Caco-2 (cell line): ENCODE results near the gene TBCCD1. TPM values are rescaled to one million over a fixed set of nuclear protein-coding genes. Genes with fewer than 3 reads are reported as not detected.
A peak's percentile ranks its signal among the peaks of the same experiment; 100 is the strongest.

Source experiments
- BruUV-seq: library from RNA; stranded (reverse); fragments of 400-500 nt; replicated peaks from 2 replicates; lab custom pipeline; 2021; lab: Mats Ljungman, UMichigan
- CTCF ChIA-PET: fragments of 300-600 bp; sonication (Branson Sonifier 250); formaldehyde crosslinking; loops from one replicate; lab custom pipeline; 2022; ENCODE audit warnings: antibody characterized with exemption; lab: Charles Lee
- POLR2A ChIA-PET: fragments of 300-600 bp; sonication (Branson Sonifier 250); formaldehyde crosslinking; loops from one replicate; lab custom pipeline; 2022; ENCODE audit warnings: antibody characterized with exemption; lab: Charles Lee
- DNase-seq, 2 experiments: peaks; one replicate each; pipeline versions ENCODE4 v3.0.0 to v3.0.0-alpha.2; 2020 to 2022
- H3K27me3 ChIP-seq: replicated peaks from 2 replicates; pipeline ENCODE4 v1.6.0; 2011; ENCODE audit warnings: low read length; ENCODE audit not compliant: control insufficient read depth, insufficient read depth
- H3K36me3 ChIP-seq: 2 replicates; pipeline ENCODE4 v1.5.1; 2011; ENCODE audit warnings: low read length; ENCODE audit not compliant: control insufficient read depth, insufficient read depth
- H3K4me1 ChIP-seq: fragments of 250-450 bp; sonication (Bioruptor Pico); 2 replicates; pipeline ENCODE4 v1.5.1; 2020; ENCODE audit warnings: mild to moderate bottlenecking
- H3K4me3 ChIP-seq: 2 replicates; pipeline ENCODE4 v1.5.1; 2011; ENCODE audit warnings: low read depth, mild to moderate bottlenecking, control low read depth, low read length
- H3K9me3 ChIP-seq: fragments of 250-450 bp; sonication (Bioruptor Pico); 2 replicates; pipeline ENCODE4 v1.5.1; 2020; ENCODE audit warnings: mild to moderate bottlenecking, moderate library complexity
- H3K27ac Mint-ChIP-seq: one replicate; pipeline ENCODE4 v1.8.0; 2022; ENCODE audit warnings: mixed read lengths; ENCODE audit not compliant: unreplicated experiment
- H3K27me3 Mint-ChIP-seq: one replicate; pipeline ENCODE4 v1.8.0; 2022; ENCODE audit warnings: mixed read lengths; ENCODE audit not compliant: insufficient read depth, unreplicated experiment
- H3K36me3 Mint-ChIP-seq: one replicate; pipeline ENCODE4 v1.8.0; 2022; ENCODE audit warnings: mild to moderate bottlenecking, mixed read lengths; ENCODE audit not compliant: insufficient read depth, unreplicated experiment
- H3K4me1 Mint-ChIP-seq: one replicate; pipeline ENCODE4 v1.8.0; 2022; ENCODE audit warnings: low read depth, mixed read lengths; ENCODE audit not compliant: unreplicated experiment
- H3K4me3 Mint-ChIP-seq: one replicate; pipeline ENCODE4 v1.8.0; 2022; ENCODE audit warnings: mild to moderate bottlenecking, moderate library complexity, mixed read lengths; ENCODE audit not compliant: unreplicated experiment
- H3K9me3 Mint-ChIP-seq: one replicate; pipeline ENCODE4 v1.8.0; 2022; ENCODE audit warnings: mixed read lengths; ENCODE audit not compliant: unreplicated experiment
- intact Hi-C: fragments of 100-400 bp; cut with micrococcal nuclease; formaldehyde crosslinking; loops from one replicate; pipeline ENCODE4 v1.10.0; 2022; ENCODE audit not compliant: unreplicated experiment
- total RNA-seq: library from RNA; stranded (reverse); gene quantifications from 2 replicates; pipeline ENCODE4 v1.2.3, GENCODE V29; 2022
- TF ChIP-seq, protein P1 (sequence below), 2 experiments: fragments of 200-600 bp in 1 of 2; IDR thresholded peaks; 1 replicate in 1 of 2; 2 replicates in 1 of 2; pipeline versions ENCODE4 v1.5.1 to v1.8.0; 2011 to 2022; ENCODE audit warnings: antibody characterized with exemption in 1 of 2, control low read depth in 1 of 2, inconsistent platforms in 1 of 2, low read depth in 1 of 2, low read length in 1 of 2, mild to moderate bottlenecking in 1 of 2, moderate library complexity in 1 of 2; ENCODE audit not compliant: insufficient read depth in 1 of 2, severe bottlenecking in 1 of 2, unreplicated experiment in 1 of 2

Gene TBCCD1
- total RNA-seq, 1 experiment from 2014 or later: 14.7 TPM

DNA sequence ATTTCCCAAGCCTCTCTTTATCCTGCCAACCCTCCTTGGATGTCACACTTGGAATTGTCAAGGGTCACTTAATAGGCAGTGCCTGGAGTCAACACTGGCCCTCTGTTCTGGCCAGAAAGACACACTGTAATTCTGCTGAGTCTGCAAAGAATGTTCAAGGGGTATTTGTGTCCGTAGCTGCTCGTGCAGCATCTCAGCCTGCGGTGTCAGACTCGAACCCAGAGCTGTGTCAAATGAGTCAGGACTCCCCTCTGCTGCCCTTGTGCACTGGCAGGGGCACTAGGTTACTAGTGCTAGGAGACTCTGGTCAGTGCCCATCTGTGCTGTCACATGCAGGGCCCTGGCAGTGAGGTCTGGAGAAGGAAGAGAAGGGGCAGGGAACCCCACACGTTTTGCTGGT, 44.9 kb upstream of the TBCCD1 start:
- intact Hi-C loops: loop anchor here (1.0 kb wide), 1 partner anchor 13 kb away; no protein-coding TSS in a partner anchor
- Histone ChIP-seq H3K9me3 (no peaks in the 10 kb centered on the region), H3K36me3 (0 out of 2 replicates have a peak, but pooled peaks cover 4% of the 10 kb centered on the region), H3K27me3 (no peaks in the 10 kb centered on the region), H3K4me3 (no peak overlapping the region), H3K4me1 (peaks cover 23% of the 10 kb centered on the region)
- no TSS peak for BruUV-seq
- no peak for DNase-seq
- H3K27ac Mint-ChIP-seq: peak overlapping the region; percentile 71
- ChIA-PET CTCF (interaction anchor here (3.2 kb wide), 1 partner anchor 141 kb away, joined by 14 read pairs; no protein-coding TSS in a partner anchor), POLR2A (interaction anchor here (0.5 kb wide), 1 partner anchor 257 kb away, joined by 3 read pairs; no protein-coding TSS in a partner anchor)
- H3K36me3 Mint-ChIP-seq: peaks cover 6% of the 10 kb centered on the region
- H3K4me3 Mint-ChIP-seq: no peak overlapping the region
- no peaks in the 10 kb centered on the region for H3K27me3 Mint-ChIP-seq
- H3K4me1 Mint-ChIP-seq: peaks cover 32% of the 10 kb centered on the region
- H3K9me3 Mint-ChIP-seq: peaks cover 9% of the 10 kb centered on the region
- TF ChIP-seq, protein P1, sequence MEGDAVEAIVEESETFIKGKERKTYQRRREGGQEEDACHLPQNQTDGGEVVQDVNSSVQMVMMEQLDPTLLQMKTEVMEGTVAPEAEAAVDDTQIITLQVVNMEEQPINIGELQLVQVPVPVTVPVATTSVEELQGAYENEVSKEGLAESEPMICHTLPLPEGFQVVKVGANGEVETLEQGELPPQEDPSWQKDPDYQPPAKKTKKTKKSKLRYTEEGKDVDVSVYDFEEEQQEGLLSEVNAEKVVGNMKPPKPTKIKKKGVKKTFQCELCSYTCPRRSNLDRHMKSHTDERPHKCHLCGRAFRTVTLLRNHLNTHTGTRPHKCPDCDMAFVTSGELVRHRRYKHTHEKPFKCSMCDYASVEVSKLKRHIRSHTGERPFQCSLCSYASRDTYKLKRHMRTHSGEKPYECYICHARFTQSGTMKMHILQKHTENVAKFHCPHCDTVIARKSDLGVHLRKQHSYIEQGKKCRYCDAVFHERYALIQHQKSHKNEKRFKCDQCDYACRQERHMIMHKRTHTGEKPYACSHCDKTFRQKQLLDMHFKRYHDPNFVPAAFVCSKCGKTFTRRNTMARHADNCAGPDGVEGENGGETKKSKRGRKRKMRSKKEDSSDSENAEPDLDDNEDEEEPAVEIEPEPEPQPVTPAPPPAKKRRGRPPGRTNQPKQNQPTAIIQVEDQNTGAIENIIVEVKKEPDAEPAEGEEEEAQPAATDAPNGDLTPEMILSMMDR (IDR thresholded peaks at IDR 0.05; ENCODE audit: insufficient read depth in 1 of 2, low read depth in 1 of 2, low read length in 1 of 2, severe bottlenecking in 1 of 2, unreplicated experiment in 1 of 2): no peak

- no peaks in the 10 kb centered on the region for H3K36me3 ChIP-seq
- POLR2A ChIA-PET: interaction anchor here (0.5 kb wide), 1 partner anchor 20 kb away, joined by 5 read pairs; no protein-coding TSS in a partner anchor
- no TSS peak for BruUV-seq
- H3K4me1 ChIP-seq: peaks cover 43% of the 10 kb centered on the region
- Mint-ChIP-seq H3K4me3 (no peak overlapping the region), H3K27ac (peak overlapping the region; percentile 61), H3K4me1 (peaks cover 41% of the 10 kb centered on the region), H3K36me3 (no peaks in the 10 kb centered on the region), H3K27me3 (no peaks in the 10 kb centered on the region), H3K9me3 (peaks cover 9% of the 10 kb centered on the region)
- H3K9me3 ChIP-seq: no peaks in the 10 kb centered on the region
- DNase-seq: peak; percentile 54 to 61
- no peak overlapping the region for H3K4me3 ChIP-seq
- no peaks in the 10 kb centered on the region for H3K27me3 ChIP-seq
- TF ChIP-seq, protein P1 (IDR thresholded peaks at IDR 0.05; ENCODE audit: insufficient read depth in 1 of 2, low read depth in 1 of 2, low read length in 1 of 2, severe bottlenecking in 1 of 2, unreplicated experiment in 1 of 2): peak; percentile 21 to 28
- intact Hi-C loops: no loop called here
- CTCF ChIA-PET: interaction anchor here (2.8 kb wide), 1 partner anchor 19 kb away, joined by 21 read pairs; no protein-coding TSS in a partner anchor
Measured at GRCh38 chr3:186609247-186609868, 42.2 kb upstream of the TBCCD1 start.

- H3K4me1 ChIP-seq: peaks cover 50% of the 10 kb centered on the region
- peaks cover 46% of the 10 kb centered on the region for H3K4me1 Mint-ChIP-seq
- BruUV-seq: no TSS peak
- no peak overlapping the region for H3K4me3 ChIP-seq
- TF ChIP-seq, protein P1 (IDR thresholded peaks at IDR 0.05; ENCODE audit: insufficient read depth in 1 of 2, low read depth in 1 of 2, low read length in 1 of 2, severe bottlenecking in 1 of 2, unreplicated experiment in 1 of 2): no peak
- no peaks in the 10 kb centered on the region for H3K27me3 ChIP-seq
- H3K27me3 Mint-ChIP-seq: no peaks in the 10 kb centered on the region
- H3K4me3 Mint-ChIP-seq: no peak overlapping the region
- H3K36me3 Mint-ChIP-seq: no peaks in the 10 kb centered on the region
- H3K9me3 ChIP-seq: no peaks in the 10 kb centered on the region
- CTCF ChIA-PET: interaction anchor here (2.8 kb wide), 1 partner anchor 18 kb away, joined by 21 read pairs; no protein-coding TSS in a partner anchor
- intact Hi-C loops: no loop called here
- H3K9me3 Mint-ChIP-seq: peaks cover 9% of the 10 kb centered on the region
- no peaks in the 10 kb centered on the region for H3K36me3 ChIP-seq
- POLR2A ChIA-PET: interaction anchor here (0.5 to 0.6 kb wide), 2 partner anchors 20 to 38 kb away, joined by 3 to 5 read pairs; partner anchors contain the start of gene DNAJB11
- DNase-seq: no peak
- peak overlapping the region; percentile 61 for H3K27ac Mint-ChIP-seq
Measured at GRCh38 chr3:186608624-186609215, 41.6 kb upstream of the TBCCD1 start.
